ENCODE results near the gene CELF1.

- no peak for TF ChIP-seq CTCF (conservative IDR thresholded peaks at IDR 0.05 in 1 of 2, IDR thresholded peaks at IDR 0.05 in 1 of 2; ENCODE audit: extremely low read depth in 1 of 2, insufficient read depth in 1 of 2, low read depth in 1 of 2, low read length in 2 of 2)
- no peak for TF ChIP-seq EZH2 (IDR thresholded peaks at IDR 0.05; ENCODE audit: borderline replicate concordance, low read length)
Observed at GRCh38 chr11:47514825-47515647, 37.9 kb downstream of the CELF1 start.

All from mammary epithelial cell (primary cell).